Brain microvascular endothelial cell (primary cell): ENCODE results near the gene P3H2.

Experiments
- DNase-seq: peaks from one replicate; pipeline ENCODE4 v3.0.0-alpha.2; 2020
- H3K27ac ChIP-seq: fragments of 250-450 bp; sonication (Bioruptor Pico); 2 replicates; pipeline ENCODE4 v1.5.1; 2020; ENCODE audit warnings: mild to moderate bottlenecking, moderate library complexity
- H3K27me3 ChIP-seq: fragments of 250-450 bp; sonication (Bioruptor Pico); replicated peaks from 2 replicates; pipeline ENCODE4 v1.5.1; 2020; ENCODE audit warnings: mild to moderate bottlenecking
- H3K36me3 ChIP-seq: fragments of 250-450 bp; sonication (Bioruptor Pico); replicated peaks from 2 replicates; pipeline ENCODE4 v1.5.1; 2020; ENCODE audit warnings: mild to moderate bottlenecking
- H3K4me3 ChIP-seq: 2 replicates; pipeline ENCODE4 v1.5.1; 2011; ENCODE audit warnings: low read depth, mild to moderate bottlenecking, control low read depth, low read length, moderate library complexity
- CTCF ChIP-seq: IDR thresholded peaks from 2 replicates; pipeline ENCODE4 v1.5.1; 2011; ENCODE audit warnings: low read depth, mild to moderate bottlenecking, moderate library complexity, low read length, control low read depth, inconsistent platforms; ENCODE audit errors: missing control alignments
- in situ Hi-C: cut with HindIII; loops from 2 replicates; pipeline ENCODE4 v1.10.0; 2017; ENCODE audit warnings: low sequenced_read_pairs, low pct_ligation_motif_present

P3H2 gene

GRCh38 chr3:189942948-189943347, 177.7 kb downstream of the P3H2 start:
- no peak for TF ChIP-seq CTCF
- H3K36me3 ChIP-seq = no peaks in the 10 kb centered on the region
- in situ Hi-C loops = no loop called here
- DNase-seq = no peak
- H3K27me3 ChIP-seq = no peaks in the 10 kb centered on the region
- H3K27ac ChIP-seq = no peak overlapping the region
- H3K4me3 ChIP-seq = no peak overlapping the region

GRCh38 chr3:189941679-189942078, 179.0 kb downstream of the P3H2 start:
- in situ Hi-C loops = no loop called here
- Histone ChIP-seq H3K36me3 (no peaks in the 10 kb centered on the region), H3K27me3 (no peaks in the 10 kb centered on the region), H3K4me3 (no peak overlapping the region), H3K27ac (peak overlapping the region; percentile 36)
- peak; percentile 79 for DNase-seq
- no peak for TF ChIP-seq CTCF

- peak overlapping the region; percentile 36 for H3K27ac ChIP-seq
- DNase-seq = no peak
- no peaks in the 10 kb centered on the region for H3K36me3 ChIP-seq
- H3K4me3 ChIP-seq = no peak overlapping the region
- in situ Hi-C loops = no loop called here
- no peaks in the 10 kb centered on the region for H3K27me3 ChIP-seq
- no peak for TF ChIP-seq CTCF
Measured at GRCh38 chr3:189941125-189941524, 179.6 kb downstream of the P3H2 start.

- H3K36me3 ChIP-seq = no peaks in the 10 kb centered on the region
- DNase-seq = peak; percentile 93
- no peaks in the 10 kb centered on the region for H3K27me3 ChIP-seq
- TF ChIP-seq CTCF = no peak
- in situ Hi-C loops = no loop called here
- H3K4me3 ChIP-seq = no peak overlapping the region
- H3K27ac ChIP-seq = peak overlapping the region; percentile 54
Measured at GRCh38 chr3:189937302-189938127, 183.2 kb downstream of the P3H2 start.

GRCh38 chr3:189936201-189936945, 184.3 kb downstream of the P3H2 start:
- Histone ChIP-seq H3K4me3 (no peak overlapping the region), H3K36me3 (no peaks in the 10 kb centered on the region), H3K27me3 (no peaks in the 10 kb centered on the region), H3K27ac (no peak overlapping the region)
- in situ Hi-C loops = no loop called here
- TF ChIP-seq CTCF = no peak
- no peak for DNase-seq
